Peyer's patch (tissue), 4 donors: Measurements from ENCODE around the gene TACC2. TPM values are rescaled to one million over a fixed set of nuclear protein-coding genes. Genes with fewer than 3 reads are reported as not detected.

Experiments
- DNase-seq, 3 donors: peaks; one replicate each; pipeline ENCODE4 v3.0.0-alpha.2; 2017 to 2019
- H3K27ac ChIP-seq, 4 donors: fragments of 200-600 bp; sonication (generic); one replicate each; pipeline ENCODE4 v1.5.1; 2016 to 2019
- H3K27me3 ChIP-seq, 2 donors: fragments of 200-600 bp; sonication (generic); one replicate each; pipeline ENCODE4 v1.5.1; 2019
- H3K36me3 ChIP-seq, 3 donors: fragments of 200-600 bp; sonication (generic); one replicate each; pipeline ENCODE4 v1.5.1; 2016 to 2019
- H3K4me1 ChIP-seq, 4 donors: fragments of 200-600 bp; sonication (generic); one replicate each; pipeline ENCODE4 v1.5.1; 2016 to 2019
- H3K4me3 ChIP-seq, 4 donors: fragments of 200-600 bp; sonication (generic); 1 replicate in 3 of 4; 2 replicates in 1 of 4; pipeline ENCODE4 v1.5.1; 2016 to 2019; ENCODE audit warnings: mild to moderate bottlenecking in 1 of 4
- H3K9me3 ChIP-seq, 4 donors: fragments of 200-600 bp; sonication (generic); one replicate each; pipeline ENCODE4 v1.5.1; 2016 to 2019; ENCODE audit warnings: mild to moderate bottlenecking in 1 of 4
- CTCF ChIP-seq, 6 experiments: fragments of 450-650 bp in 4 of 6; fragments of 200-600 bp in 2 of 6; sonication (generic) in 1 of 6; IDR thresholded peaks; one replicate each; pipeline ENCODE4 v1.5.1; 2017 to 2019; ENCODE audit warnings: antibody characterized with exemption in 6 of 6, mild to moderate bottlenecking in 3 of 6, moderate library complexity in 1 of 6
- POLR2A ChIP-seq, 2 donors: fragments of 450-650 bp; IDR thresholded peaks; one replicate each; pipeline ENCODE4 v1.5.1; 2017; ENCODE audit warnings: antibody characterized with exemption in 2 of 2, mild to moderate bottlenecking in 2 of 2, moderate library complexity in 2 of 2
- small RNA-seq, 2 donors: library from RNA; depleted of rRNA; stranded (forward); fragments of <200 nt; gene quantifications; one replicate each; pipeline ENCODE3, GENCODE V24; 2016
- total RNA-seq, 4 donors: library from RNA; depleted of rRNA; stranded (reverse); fragments of >200 nt; gene quantifications; one replicate each; pipeline ENCODE4 v1.1.0, GENCODE V29; 2016

The TACC2 gene
- total RNA-seq, 4 donors from 2014 or later = 91.6 to 140 (median 109) TPM

DNA sequence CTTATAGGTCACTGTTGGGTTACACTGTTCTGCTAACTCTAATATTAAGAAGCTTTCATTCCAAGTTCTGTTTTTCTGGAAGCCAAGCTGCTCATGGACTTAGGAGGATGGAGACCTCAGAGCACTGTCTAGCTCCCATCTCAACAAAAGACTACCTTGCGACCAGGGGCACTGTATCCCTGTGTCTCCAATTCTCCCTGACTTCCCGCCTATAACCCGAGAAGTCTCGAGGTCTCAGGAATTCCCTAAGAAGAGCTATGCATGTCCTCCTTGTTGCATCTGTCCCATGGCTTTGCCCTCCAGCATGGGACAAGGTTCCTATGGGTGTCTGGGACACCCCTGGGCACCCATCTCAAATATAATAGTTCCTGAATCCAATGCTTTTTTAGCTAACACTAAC lies 313.4 kb downstream of the TACC2 start:
- no peak for DNase-seq
- H3K36me3 ChIP-seq = no peaks in the 10 kb centered on the region
- peaks cover 0 to 2% (median 0%) of the 10 kb centered on the region in 4 donors for H3K4me1 ChIP-seq
- no peak overlapping the region for H3K27ac ChIP-seq
- TF ChIP-seq POLR2A (IDR thresholded peaks at IDR 0.05) (no peak), CTCF (IDR thresholded peaks at IDR 0.05) (no peak)
- H3K4me3 ChIP-seq = no peak overlapping the region
- no peaks in the 10 kb centered on the region for H3K9me3 ChIP-seq
- no peaks in the 10 kb centered on the region for H3K27me3 ChIP-seq

DNA sequence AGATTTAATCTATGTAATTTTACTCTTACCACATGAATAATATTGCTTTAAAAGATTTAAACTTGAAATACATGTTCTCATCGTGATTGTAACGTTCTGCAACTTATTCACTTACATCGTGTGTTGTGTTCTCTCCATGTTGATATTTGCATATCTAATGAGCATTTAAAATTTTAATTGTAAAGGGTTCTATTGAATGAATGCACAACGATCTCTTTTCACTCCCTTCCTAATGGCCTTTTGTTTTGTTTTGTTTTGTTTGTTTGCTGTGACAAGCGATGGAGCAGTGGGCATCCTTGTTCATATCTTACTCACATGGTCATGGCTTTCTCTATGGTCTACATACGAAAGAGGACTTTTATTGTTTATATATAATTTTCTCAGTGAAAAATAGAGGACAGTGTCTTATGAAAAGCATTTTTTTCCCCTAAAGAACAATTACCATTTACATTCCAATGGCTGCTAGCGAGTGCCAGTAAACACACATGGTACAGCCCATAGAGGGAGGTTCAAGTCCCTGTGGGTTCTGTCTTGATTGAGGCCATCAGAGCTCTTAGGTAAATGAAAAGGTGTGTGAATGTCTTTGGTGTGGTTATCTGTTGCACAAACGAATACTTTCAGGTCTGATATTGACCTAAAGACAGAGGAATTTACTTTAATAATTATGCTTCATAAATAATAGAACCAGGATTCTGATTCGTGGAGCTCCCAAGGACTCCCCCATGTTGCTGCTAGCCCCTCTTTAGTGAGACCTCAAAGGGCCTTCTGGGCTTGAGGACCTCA lies 314.5 kb downstream of the TACC2 start:
- H3K27me3 ChIP-seq = no peaks in the 10 kb centered on the region
- no peak for DNase-seq
- no peaks in the 10 kb centered on the region for H3K36me3 ChIP-seq
- TF ChIP-seq CTCF (IDR thresholded peaks at IDR 0.05) (no peak), POLR2A (IDR thresholded peaks at IDR 0.05) (no peak)
- H3K4me1 ChIP-seq = peaks cover under 1 to 7% (median 3%) of the 10 kb centered on the region in 4 donors
- H3K27ac ChIP-seq = no peak overlapping the region
- no peaks in the 10 kb centered on the region for H3K9me3 ChIP-seq
- H3K4me3 ChIP-seq = no peak overlapping the region

Small RNA genes within 50 kb of the gene (small RNA-seq; reads per million reads assigned to genes)
- gene RF02219 = 0 reads per million in 2 donors

Other genes starting within 250 kb of the TACC2 start
- 10 to 100 TPM; 31.4 to 47.9 (median 38.3) TPM for gene ATE1, start 61.1 kb upstream of the TACC2 start, total RNA-seq
- 100 to 1,000 TPM in 2 of 4 donors, 10 to 100 TPM in 2; 59.9 to 175 (median 114) TPM for gene NSMCE4A, start 13.9 kb upstream of the TACC2 start, total RNA-seq